BE2C (cell line): ENCODE data around the gene SH3GL1. TPM values are rescaled to one million over a fixed set of nuclear protein-coding genes. Genes with fewer than 3 reads are reported as not detected.

Source experiments
- DNase-seq: peaks from one replicate; pipeline ENCODE4 v3.0.0-alpha.2; 2020
- H3K27me3 ChIP-seq: fragments of 250-450 bp; sonication (Bioruptor Pico); 2 replicates; pipeline ENCODE4 v1.5.1; 2020; ENCODE audit warnings: mild to moderate bottlenecking
- H3K36me3 ChIP-seq: fragments of 250-450 bp; sonication (Bioruptor Pico); 2 replicates; pipeline ENCODE4 v1.5.1; 2020; ENCODE audit warnings: mild to moderate bottlenecking
- H3K4me1 ChIP-seq: fragments of 250-450 bp; sonication (Bioruptor Pico); 2 replicates; pipeline ENCODE4 v1.5.1; 2020
- H3K4me3 ChIP-seq: 2 replicates; pipeline ENCODE4 v1.5.1; 2011; ENCODE audit warnings: low read depth, low read length
- H3K9me3 ChIP-seq: fragments of 250-450 bp; sonication (Bioruptor Pico); 2 replicates; pipeline ENCODE4 v1.5.1; 2020
- polyA plus RNA-seq: library from polyadenylated mRNA; unstranded; fragments of >200 nt; gene quantifications from one replicate; pipeline ENCODE4 v1.2.1, GENCODE V29; 2012; ENCODE audit warnings: low read depth, missing spikeins; ENCODE audit not compliant: insufficient read length, insufficient read depth
- TF ChIP-seq, protein P1 (sequence below): IDR thresholded peaks from 2 replicates; pipeline ENCODE4 v1.5.1; 2012; ENCODE audit warnings: mild to moderate bottlenecking, low read depth, low read length

The SH3GL1 gene
- 132 TPM for polyA plus RNA-seq

- no peaks in the 10 kb centered on the region for H3K4me1 ChIP-seq
- no peaks in the 10 kb centered on the region for H3K27me3 ChIP-seq
- TF ChIP-seq, protein P1, sequence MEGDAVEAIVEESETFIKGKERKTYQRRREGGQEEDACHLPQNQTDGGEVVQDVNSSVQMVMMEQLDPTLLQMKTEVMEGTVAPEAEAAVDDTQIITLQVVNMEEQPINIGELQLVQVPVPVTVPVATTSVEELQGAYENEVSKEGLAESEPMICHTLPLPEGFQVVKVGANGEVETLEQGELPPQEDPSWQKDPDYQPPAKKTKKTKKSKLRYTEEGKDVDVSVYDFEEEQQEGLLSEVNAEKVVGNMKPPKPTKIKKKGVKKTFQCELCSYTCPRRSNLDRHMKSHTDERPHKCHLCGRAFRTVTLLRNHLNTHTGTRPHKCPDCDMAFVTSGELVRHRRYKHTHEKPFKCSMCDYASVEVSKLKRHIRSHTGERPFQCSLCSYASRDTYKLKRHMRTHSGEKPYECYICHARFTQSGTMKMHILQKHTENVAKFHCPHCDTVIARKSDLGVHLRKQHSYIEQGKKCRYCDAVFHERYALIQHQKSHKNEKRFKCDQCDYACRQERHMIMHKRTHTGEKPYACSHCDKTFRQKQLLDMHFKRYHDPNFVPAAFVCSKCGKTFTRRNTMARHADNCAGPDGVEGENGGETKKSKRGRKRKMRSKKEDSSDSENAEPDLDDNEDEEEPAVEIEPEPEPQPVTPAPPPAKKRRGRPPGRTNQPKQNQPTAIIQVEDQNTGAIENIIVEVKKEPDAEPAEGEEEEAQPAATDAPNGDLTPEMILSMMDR, result peak; percentile 93
- peak within 1 kb of the TSS; percentile 96 for H3K4me3 ChIP-seq
- DNase-seq, result peak; percentile 91
- H3K9me3 ChIP-seq, result no peaks in the 10 kb centered on the region
- peaks cover 37% of the 10 kb centered on the region for H3K36me3 ChIP-seq
Measured at GRCh38 chr19:4400135-4400936, at the start of gene SH3GL1. TSS of gene SH3GL1 (minus strand) at chr19:4400547. CDS start at chr19:4400368, 179 bp downstream.

GRCh38 chr19:4449639-4450028, 49.3 kb upstream of the SH3GL1 start:
- Histone ChIP-seq H3K36me3 (peaks cover 62% of the 10 kb centered on the region), H3K27me3 (no peaks in the 10 kb centered on the region), H3K9me3 (no peaks in the 10 kb centered on the region), H3K4me3 (no peak overlapping the region), H3K4me1 (no peaks in the 10 kb centered on the region)
- no peak for DNase-seq
- TF ChIP-seq, protein P1, result no peak

GRCh38 chr19:4449022-4449638, 48.8 kb upstream of the SH3GL1 start:
- no peaks in the 10 kb centered on the region for H3K4me1 ChIP-seq
- DNase-seq, result no peak
- no peaks in the 10 kb centered on the region for H3K9me3 ChIP-seq
- H3K4me3 ChIP-seq, result no peak overlapping the region
- TF ChIP-seq, protein P1, result no peak
- H3K27me3 ChIP-seq, result no peaks in the 10 kb centered on the region
- peaks cover 66% of the 10 kb centered on the region for H3K36me3 ChIP-seq

DNA sequence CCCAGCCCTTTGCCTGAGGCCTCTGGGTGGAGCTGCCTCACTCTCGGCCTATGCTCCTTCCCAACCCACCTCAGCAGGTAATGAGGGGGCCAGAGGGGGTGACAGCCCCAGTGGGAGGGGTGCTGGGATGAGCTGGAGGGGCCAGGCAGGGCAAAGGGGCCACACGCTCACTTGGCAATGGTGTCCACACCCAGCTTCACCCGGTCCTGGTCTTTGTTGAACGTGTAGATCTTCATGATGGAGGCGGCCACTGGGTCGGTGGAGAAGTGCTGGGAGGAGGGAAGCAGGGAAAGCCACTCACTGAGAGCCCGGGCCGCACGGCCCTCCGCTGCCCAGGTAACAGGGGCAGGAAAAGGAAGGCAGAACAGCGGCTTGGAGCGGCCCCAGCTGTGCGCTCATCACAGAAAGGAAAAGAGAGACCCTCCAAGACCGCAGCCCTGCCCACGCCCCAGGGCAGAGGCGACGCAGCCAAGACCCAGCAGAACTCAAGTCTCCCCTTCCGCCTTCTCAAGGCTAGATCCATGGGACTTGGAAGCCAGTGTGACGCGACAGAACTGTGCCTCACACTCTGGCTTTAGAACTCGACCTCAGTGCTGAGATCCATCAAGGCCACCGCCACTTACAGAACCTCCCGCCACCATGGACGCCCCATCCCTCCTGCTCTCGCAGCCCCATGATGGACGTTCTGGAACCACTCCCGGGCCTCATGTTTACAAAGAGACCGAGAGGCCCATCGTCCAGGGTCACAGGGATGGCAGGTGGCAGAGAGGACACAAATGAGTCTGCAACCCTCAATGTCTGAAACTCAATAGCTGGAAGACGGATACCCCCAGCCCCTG, 48.0 kb upstream of the SH3GL1 start:
- Histone ChIP-seq H3K27me3 (no peaks in the 10 kb centered on the region), H3K9me3 (no peaks in the 10 kb centered on the region), H3K4me1 (no peaks in the 10 kb centered on the region), H3K4me3 (no peak overlapping the region), H3K36me3 (peaks cover 66% of the 10 kb centered on the region)
- TF ChIP-seq, protein P1, result no peak
- no peak for DNase-seq

DNA sequence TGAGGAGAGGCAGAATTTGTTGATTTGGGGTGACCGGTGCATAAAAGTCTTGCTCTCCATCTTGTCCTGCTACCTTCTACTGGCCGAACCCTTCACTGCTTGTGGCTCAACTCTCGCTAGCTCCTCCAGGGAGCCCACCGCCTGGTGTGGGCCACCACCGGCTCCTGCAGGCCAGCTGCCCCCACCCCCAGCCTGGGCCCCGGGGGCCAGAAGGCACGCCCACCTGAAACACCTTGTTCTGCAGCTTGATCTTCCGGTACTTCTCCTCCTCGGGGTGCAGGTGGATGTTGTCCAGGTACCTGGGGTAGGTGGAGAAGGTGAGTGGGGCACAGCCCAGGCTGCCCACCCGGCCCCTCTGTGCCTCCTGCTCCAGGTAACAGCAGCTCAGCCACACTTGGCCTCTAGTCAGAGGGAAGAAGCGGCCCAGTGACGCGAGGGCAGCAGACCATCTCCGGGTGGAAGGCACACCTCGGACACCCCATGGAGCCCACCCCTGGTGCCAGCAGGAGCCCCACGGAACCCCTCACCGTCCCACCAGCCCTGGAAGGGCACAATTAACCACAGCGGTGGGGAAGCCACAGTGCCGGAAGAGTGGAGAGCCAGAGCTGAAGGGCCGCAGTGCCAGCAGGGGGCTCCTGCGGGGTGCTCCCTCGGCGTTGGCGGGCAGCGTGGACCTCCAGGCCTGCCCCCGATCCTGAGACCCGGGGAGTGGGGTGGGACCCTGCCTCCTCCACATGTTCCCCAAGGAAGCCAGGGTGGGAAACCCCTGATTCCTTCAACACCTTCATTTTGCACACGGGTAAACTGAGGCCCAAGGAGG, 47.2 kb upstream of the SH3GL1 start:
- no peaks in the 10 kb centered on the region for H3K4me1 ChIP-seq
- H3K4me3 ChIP-seq, result no peak overlapping the region
- H3K27me3 ChIP-seq, result no peaks in the 10 kb centered on the region
- no peaks in the 10 kb centered on the region for H3K9me3 ChIP-seq
- no peak for DNase-seq
- TF ChIP-seq, protein P1, result no peak
- H3K36me3 ChIP-seq, result peaks cover 64% of the 10 kb centered on the region
